Loucy (cell line): ENCODE measurements around the gene RBKS.

Source experiments
- H2AFZ ChIP-seq: fragments of 200-600 bp; sonication (generic); 2 replicates; pipeline ENCODE4 v1.6.0; 2016; ENCODE audit warnings: antibody characterized with exemption, mild to moderate bottlenecking, low read length, moderate library complexity
- H3F3A ChIP-seq: fragments of 200-600 bp; 2 replicates; pipeline ENCODE4 v1.6.0; 2016; ENCODE audit warnings: antibody characterized with exemption, low read depth, mild to moderate bottlenecking
- H3K27me3 ChIP-seq: fragments of 200-600 bp; sonication (generic); 2 replicates; pipeline ENCODE4 v1.6.1; 2014; ENCODE audit warnings: low read length, mild to moderate bottlenecking; ENCODE audit not compliant: insufficient read depth, poor library complexity, severe bottlenecking
- H3K36me3 ChIP-seq: fragments of 200-600 bp; sonication (generic); 2 replicates; pipeline ENCODE4 v1.6.1; 2016; ENCODE audit warnings: low read length; ENCODE audit not compliant: insufficient read depth
- H3K4me1 ChIP-seq: fragments of 200-600 bp; sonication (generic); 2 replicates; pipeline ENCODE4 v1.5.1; 2014; ENCODE audit warnings: low read length, mild to moderate bottlenecking; ENCODE audit not compliant: insufficient read depth, poor library complexity, severe bottlenecking
- H3K4me2 ChIP-seq: fragments of 200-600 bp; sonication (generic); 2 replicates; pipeline ENCODE4 v1.6.0; 2014; ENCODE audit warnings: antibody characterized with exemption, low read length, low read depth, mild to moderate bottlenecking; ENCODE audit not compliant: poor library complexity, severe bottlenecking
- H3K4me3 ChIP-seq: fragments of 200-600 bp; sonication (generic); 2 replicates; pipeline ENCODE4 v1.5.1; 2014; ENCODE audit warnings: low read length, mild to moderate bottlenecking, mixed read lengths; ENCODE audit not compliant: poor library complexity, severe bottlenecking
- H3K79me2 ChIP-seq: fragments of 200-600 bp; sonication (generic); 2 replicates; pipeline ENCODE4 v1.6.1; 2014; ENCODE audit warnings: low read length; ENCODE audit not compliant: insufficient read depth
- H3K9ac ChIP-seq: fragments of 200-600 bp; sonication (generic); 2 replicates; pipeline ENCODE4 v1.6.0; 2014; ENCODE audit warnings: mild to moderate bottlenecking, low read depth, low read length, moderate library complexity; ENCODE audit not compliant: poor library complexity, severe bottlenecking
- H3K9me2 ChIP-seq: fragments of 200-600 bp; sonication (generic); replicated peaks from 2 replicates; pipeline ENCODE4 v1.6.1; 2016; ENCODE audit warnings: low read depth, low read length, mixed read lengths
- H3K9me3 ChIP-seq: fragments of 200-600 bp; sonication (generic); 2 replicates; pipeline ENCODE4 v1.6.1; 2014; ENCODE audit warnings: mild to moderate bottlenecking, antibody characterized with exemption, low read length, low read depth; ENCODE audit not compliant: insufficient read depth
- H4K20me1 ChIP-seq: fragments of 200-600 bp; sonication (generic); 2 replicates; pipeline ENCODE4 v1.6.0; 2014; ENCODE audit warnings: antibody characterized with exemption, low read length, mild to moderate bottlenecking; ENCODE audit not compliant: insufficient read depth, poor library complexity, severe bottlenecking
- CTCF ChIP-seq: fragments of 200-600 bp; sonication (generic); conservative IDR thresholded peaks from 2 replicates; pipeline ENCODE4 v1.5.1; 2014; ENCODE audit warnings: mild to moderate bottlenecking, antibody characterized with exemption, low read length
- EZH2phosphoT487 ChIP-seq: fragments of 200-600 bp; IDR thresholded peaks from 2 replicates; pipeline ENCODE4 v1.6.1; 2018; ENCODE audit warnings: antibody characterized with exemption, mild to moderate bottlenecking, moderate library complexity, borderline replicate concordance

Gene RBKS

GRCh38 chr2:27891673-27892105, 1.5 kb upstream of the RBKS start:
- no peak overlapping the region for H2AFZ ChIP-seq

GRCh38 chr2:27890924-27891672, 911 bp upstream of the RBKS start:
- peak overlapping the region; percentile 76 for H3K4me2 ChIP-seq
- peaks cover 39% of the 10 kb centered on the region for H3K4me1 ChIP-seq
- H4K20me1 ChIP-seq = no peaks in the 10 kb centered on the region
- H3K79me2 ChIP-seq = peaks cover 17% of the 10 kb centered on the region
- H3K9ac ChIP-seq = peak overlapping the region; percentile 75
- TF ChIP-seq CTCF (no peak), EZH2phosphoT487 (no peak)
- H3K9me2 ChIP-seq = no peaks in the 10 kb centered on the region
- H3K36me3 ChIP-seq = no peaks in the 10 kb centered on the region
- peak overlapping the region; percentile 89 for H2AFZ ChIP-seq
- H3F3A ChIP-seq = no peaks in the 10 kb centered on the region
- no peaks in the 10 kb centered on the region for H3K9me3 ChIP-seq
- no peaks in the 10 kb centered on the region for H3K27me3 ChIP-seq
- H3K4me3 ChIP-seq = peak overlapping the region; percentile 81

More at GRCh38 chr2:27891673-27892105, 1.5 kb upstream of the RBKS start:
- Histone ChIP-seq H3K9ac (peak overlapping the region; percentile 75), H4K20me1 (no peaks in the 10 kb centered on the region), H3K36me3 (no peaks in the 10 kb centered on the region), H3K27me3 (no peaks in the 10 kb centered on the region), H3K4me1 (peaks cover 39% of the 10 kb centered on the region), H3K4me2 (peak overlapping the region; percentile 76), H3K9me3 (no peaks in the 10 kb centered on the region), H3K4me3 (peak overlapping the region; percentile 81), H3F3A (no peaks in the 10 kb centered on the region), H3K9me2 (no peaks in the 10 kb centered on the region), H3K79me2 (peaks cover 17% of the 10 kb centered on the region)
- no peak for TF ChIP-seq CTCF
- no peak for TF ChIP-seq EZH2phosphoT487

- H3K27me3 ChIP-seq = no peaks in the 10 kb centered on the region
- no peaks in the 10 kb centered on the region for H3K36me3 ChIP-seq
- H3K79me2 ChIP-seq = peaks cover 17% of the 10 kb centered on the region
- no peaks in the 10 kb centered on the region for H4K20me1 ChIP-seq
- no peaks in the 10 kb centered on the region for H3K9me2 ChIP-seq
- H3K4me2 ChIP-seq = peak overlapping the region; percentile 76
- no peaks in the 10 kb centered on the region for H3F3A ChIP-seq
- peak overlapping the region; percentile 75 for H3K9ac ChIP-seq
- peak overlapping the region; percentile 89 for H2AFZ ChIP-seq
- peaks cover 34% of the 10 kb centered on the region for H3K4me1 ChIP-seq
- TF ChIP-seq EZH2phosphoT487 (no peak), CTCF (no peak)
- H3K9me3 ChIP-seq = no peaks in the 10 kb centered on the region
- peak overlapping the region; percentile 81 for H3K4me3 ChIP-seq
Measured at GRCh38 chr2:27889774-27890145, 427 bp downstream of the RBKS start.
